NCI-H748 (cell line): ENCODE measurements around the gene CENPA.
"Not testable (repeated sequence)": the region's sequence is repeated elsewhere in the genome, so short reads cannot be mapped to it uniquely, and the experiment has no call there.

Experiments used
- DNase-seq: peaks from one replicate; lab custom pipeline; 2025; ENCODE audit not compliant: unreplicated experiment; lab: John Stamatoyannopoulos, UW

The CENPA gene

GRCh38 chr2:26786207-26787028, 562 bp downstream of the CENPA start:
- peak; percentile 44 for DNase-seq

- DNase-seq, result no peak
Observed at GRCh38 chr2:26792720-26793119, 6.9 kb downstream of the CENPA start.

GRCh38 chr2:26793518-26793917, 7.7 kb downstream of the CENPA start:
- DNase-seq, result no peak

- not testable (repeated sequence) for DNase-seq
Observed at GRCh38 chr2:26795135-26795534, 9.3 kb downstream of the CENPA start.

GRCh38 chr2:26801328-26801727, 15.5 kb downstream of the CENPA start:
- no peak for DNase-seq

- no peak for DNase-seq
Observed at GRCh38 chr2:26801796-26802195, 15.9 kb downstream of the CENPA start.

- DNase-seq, result no peak
Observed at GRCh38 chr2:26805241-26805676, 19.4 kb downstream of the CENPA start.

GRCh38 chr2:26807788-26808460, 22.1 kb downstream of the CENPA start:
- DNase-seq, result peak; percentile 26

GRCh38 chr2:26809211-26809610, 23.4 kb downstream of the CENPA start:
- no peak for DNase-seq

GRCh38 chr2:26809876-26810577, 24.2 kb downstream of the CENPA start:
- no peak for DNase-seq

- DNase-seq, result no peak
Observed at GRCh38 chr2:26811261-26811660, 25.4 kb downstream of the CENPA start.

GRCh38 chr2:26811791-26812694, 26.2 kb downstream of the CENPA start:
- no peak for DNase-seq

- DNase-seq, result no peak
Observed at GRCh38 chr2:26812731-26813130, 26.9 kb downstream of the CENPA start.

- not testable (repeated sequence) for DNase-seq
Observed at GRCh38 chr2:26814072-26814765, 28.4 kb downstream of the CENPA start.

GRCh38 chr2:26816893-26817292, 31.0 kb downstream of the CENPA start:
- DNase-seq, result peak; percentile 20

- no peak for DNase-seq
Observed at GRCh38 chr2:26818255-26818654, 32.4 kb downstream of the CENPA start.

GRCh38 chr2:26818972-26819371, 33.1 kb downstream of the CENPA start:
- DNase-seq, result no peak

- DNase-seq, result no peak
Observed at GRCh38 chr2:26820932-26821331, 35.1 kb downstream of the CENPA start.

- DNase-seq, result no peak
Observed at GRCh38 chr2:26822877-26823276, 37.0 kb downstream of the CENPA start.
